Colonic mucosa (tissue), 4 donors: ENCODE results near the gene PALMD. TPM values are rescaled to one million over a fixed set of nuclear protein-coding genes. Genes with fewer than 3 reads are reported as not detected.

Experiments
- DNase-seq: peaks from one replicate; pipeline ENCODE4 v3.0.0-alpha.2; 2020
- H3K27ac ChIP-seq: fragments of 200-600 bp; one replicate; pipeline ENCODE4 v1.8.0; 2021
- H3K27me3 ChIP-seq: fragments of 200-600 bp; one replicate; pipeline ENCODE4 v1.8.0; 2021
- H3K36me3 ChIP-seq: fragments of 200-600 bp; one replicate; pipeline ENCODE4 v1.8.0; 2021
- H3K4me1 ChIP-seq: fragments of 200-600 bp; one replicate; pipeline ENCODE4 v1.8.0; 2021; ENCODE audit warnings: mild to moderate bottlenecking
- H3K4me3 ChIP-seq: fragments of 200-600 bp; one replicate; pipeline ENCODE4 v1.8.0; 2021
- H3K9ac ChIP-seq, 2 donors: one replicate each; pipeline ENCODE4 v1.7.0; 2013; ENCODE audit warnings: control low read depth in 2 of 2, low read depth in 2 of 2, low read length in 2 of 2
- H3K9me3 ChIP-seq: fragments of 200-600 bp; one replicate; pipeline ENCODE4 v1.8.0; 2021
- intact Hi-C: fragments of 100-400 bp; cut with DNase I; formaldehyde crosslinking; loops from one replicate; pipeline ENCODE4 v1.14.1; 2022
- total RNA-seq, 2 donors: library from RNA; stranded (reverse); fragmentation: NEBNext Ultra II Directional in 1 of 2; extraction: Animal tissue kit (Norgen Biotek cat#: 25700) in 1 of 2; gene quantifications; one replicate each; pipeline ENCODE4 v1.2.1, GENCODE V29; 2021
- TF ChIP-seq, protein P1 (sequence below): fragments of 200-600 bp; IDR thresholded peaks from one replicate; pipeline ENCODE4 v1.8.0; 2022; ENCODE audit warnings: antibody characterized with exemption, mild to moderate bottlenecking
- donor health status: healthy.
- donor health status: DM: no; HTN: no; CAD: no.
- donor health status: DM: no; HTN: no; CAD: no.

The PALMD gene
- total RNA-seq, 2 donors from 2014 or later = 1.4 to 2.2 TPM

DNA sequence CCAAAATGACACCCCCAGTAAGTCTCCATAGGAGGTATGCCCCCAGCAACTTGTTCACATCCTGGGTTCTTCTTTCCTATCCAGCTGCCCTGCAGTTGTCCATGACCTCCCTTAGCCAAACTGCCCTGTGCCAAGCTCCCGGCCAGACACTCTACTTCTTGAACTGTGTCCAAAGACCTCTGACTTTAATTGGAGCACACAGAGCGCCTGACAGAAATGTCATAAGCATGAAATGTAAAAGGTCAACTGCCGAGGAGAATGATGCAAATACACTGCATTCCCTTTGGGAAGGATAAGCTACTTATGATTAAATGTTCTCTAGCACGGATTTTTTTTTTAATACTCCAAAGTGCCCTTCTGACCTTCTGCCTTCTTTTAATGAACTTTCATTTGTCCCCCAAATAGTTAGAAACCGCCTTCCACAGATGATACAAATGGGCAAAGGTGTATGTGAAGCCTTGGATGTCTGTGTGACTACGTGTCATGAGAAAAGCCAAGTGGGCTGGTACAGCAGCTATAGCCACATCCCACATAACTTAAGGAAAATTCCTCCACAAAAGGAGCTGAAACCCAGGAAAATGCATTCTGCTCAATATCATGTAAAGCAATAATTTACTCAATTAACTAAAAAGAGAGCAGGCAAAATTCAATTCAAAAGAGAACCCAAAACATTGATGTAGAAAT is 26.8 kb downstream of the PALMD start:
- no peaks in the 10 kb centered on the region for H3K4me1 ChIP-seq
- no peaks in the 10 kb centered on the region for H3K36me3 ChIP-seq
- intact Hi-C loops = no loop called here
- no peaks in the 10 kb centered on the region for H3K27me3 ChIP-seq
- H3K9ac ChIP-seq = no peak overlapping the region
- no peak overlapping the region for H3K4me3 ChIP-seq
- TF ChIP-seq, protein P1, sequence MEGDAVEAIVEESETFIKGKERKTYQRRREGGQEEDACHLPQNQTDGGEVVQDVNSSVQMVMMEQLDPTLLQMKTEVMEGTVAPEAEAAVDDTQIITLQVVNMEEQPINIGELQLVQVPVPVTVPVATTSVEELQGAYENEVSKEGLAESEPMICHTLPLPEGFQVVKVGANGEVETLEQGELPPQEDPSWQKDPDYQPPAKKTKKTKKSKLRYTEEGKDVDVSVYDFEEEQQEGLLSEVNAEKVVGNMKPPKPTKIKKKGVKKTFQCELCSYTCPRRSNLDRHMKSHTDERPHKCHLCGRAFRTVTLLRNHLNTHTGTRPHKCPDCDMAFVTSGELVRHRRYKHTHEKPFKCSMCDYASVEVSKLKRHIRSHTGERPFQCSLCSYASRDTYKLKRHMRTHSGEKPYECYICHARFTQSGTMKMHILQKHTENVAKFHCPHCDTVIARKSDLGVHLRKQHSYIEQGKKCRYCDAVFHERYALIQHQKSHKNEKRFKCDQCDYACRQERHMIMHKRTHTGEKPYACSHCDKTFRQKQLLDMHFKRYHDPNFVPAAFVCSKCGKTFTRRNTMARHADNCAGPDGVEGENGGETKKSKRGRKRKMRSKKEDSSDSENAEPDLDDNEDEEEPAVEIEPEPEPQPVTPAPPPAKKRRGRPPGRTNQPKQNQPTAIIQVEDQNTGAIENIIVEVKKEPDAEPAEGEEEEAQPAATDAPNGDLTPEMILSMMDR = no peak
- DNase-seq = no peak
- no peak overlapping the region for H3K27ac ChIP-seq
- H3K9me3 ChIP-seq = no peaks in the 10 kb centered on the region

- Histone ChIP-seq H3K9me3 (no peaks in the 10 kb centered on the region), H3K9ac (no peak overlapping the region), H3K27ac (no peak overlapping the region), H3K4me3 (no peak overlapping the region), H3K4me1 (no peaks in the 10 kb centered on the region), H3K27me3 (no peaks in the 10 kb centered on the region), H3K36me3 (no peaks in the 10 kb centered on the region)
- DNase-seq = no peak
- TF ChIP-seq, protein P1 = no peak
- intact Hi-C loops = no loop called here
These were observed 27.4 kb downstream of the PALMD start for GRCh38 chr1:99673315-99673714.

GRCh38 chr1:99674115-99675064 is 28.5 kb downstream of the PALMD start:
- Histone ChIP-seq H3K36me3 (no peaks in the 10 kb centered on the region), H3K27me3 (no peaks in the 10 kb centered on the region), H3K4me3 (no peak overlapping the region), H3K9ac (no peak overlapping the region), H3K4me1 (no peaks in the 10 kb centered on the region), H3K27ac (no peak overlapping the region), H3K9me3 (no peaks in the 10 kb centered on the region)
- no peak for DNase-seq
- TF ChIP-seq, protein P1 = no peak
- intact Hi-C loops = no loop called here

DNA sequence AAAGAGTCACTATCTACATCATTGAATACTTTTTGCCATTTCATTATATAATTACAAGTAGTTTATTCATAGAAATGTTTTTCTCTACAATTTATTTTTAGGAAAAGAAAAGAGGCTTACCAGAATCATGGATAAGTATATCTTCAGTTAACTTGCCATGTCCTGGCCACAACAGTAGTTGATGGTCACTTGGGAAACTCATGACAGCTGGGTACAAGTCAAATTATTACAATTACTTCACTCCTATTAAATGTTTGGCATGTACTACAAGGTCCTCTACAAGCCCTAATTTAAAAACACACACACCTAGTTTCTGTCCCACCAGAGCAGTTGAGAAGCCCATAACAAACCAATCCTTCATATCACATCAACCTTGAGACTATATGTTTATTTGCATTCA is 29.4 kb downstream of the PALMD start:
- H3K27me3 ChIP-seq = no peaks in the 10 kb centered on the region
- no peak overlapping the region for H3K9ac ChIP-seq
- H3K4me3 ChIP-seq = no peak overlapping the region
- H3K4me1 ChIP-seq = no peaks in the 10 kb centered on the region
- H3K27ac ChIP-seq = no peak overlapping the region
- no peaks in the 10 kb centered on the region for H3K9me3 ChIP-seq
- no peaks in the 10 kb centered on the region for H3K36me3 ChIP-seq
- TF ChIP-seq, protein P1 = no peak
- no peak for DNase-seq
- intact Hi-C loops = no loop called here

DNA sequence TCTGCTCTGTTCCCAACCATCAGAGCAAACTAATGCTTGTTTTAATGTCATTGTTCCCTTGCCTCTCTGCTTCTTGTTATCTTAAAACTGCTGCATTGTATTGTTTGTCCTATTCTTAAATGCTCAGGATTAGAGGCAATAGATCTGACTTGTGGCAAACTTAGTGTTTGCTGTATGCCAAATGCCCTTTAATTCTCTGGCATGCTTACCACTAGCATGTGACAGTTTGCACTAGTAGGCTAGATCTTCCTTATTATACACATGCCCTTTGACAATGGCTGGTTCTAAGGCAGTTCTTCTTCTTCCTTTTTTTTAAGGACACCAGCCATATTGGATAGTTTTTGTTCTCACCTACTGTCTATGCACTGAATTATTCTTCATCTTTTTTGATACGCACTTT is 30.1 kb downstream of the PALMD start:
- Histone ChIP-seq H3K4me1 (no peaks in the 10 kb centered on the region), H3K36me3 (no peaks in the 10 kb centered on the region), H3K9ac (no peak overlapping the region), H3K9me3 (no peaks in the 10 kb centered on the region), H3K27me3 (no peaks in the 10 kb centered on the region), H3K27ac (no peak overlapping the region), H3K4me3 (no peak overlapping the region)
- intact Hi-C loops = no loop called here
- TF ChIP-seq, protein P1 = no peak
- no peak for DNase-seq
